Common myeloid progenitor, CD34-positive (primary cell): ENCODE measurements around the gene WDR27.

Experiments used
- CTCF ChIA-PET: fragments of 350-600 bp; sonication (Branson Sonifier 250); formaldehyde crosslinking; loops from one replicate; lab custom pipeline; 2021; ENCODE audit warnings: antibody characterized with exemption; lab: Charles Lee
- POLR2A ChIA-PET: fragments of 350-600 bp; sonication (Branson Sonifier 250); formaldehyde crosslinking; loops from one replicate; lab custom pipeline; 2021; ENCODE audit warnings: antibody characterized with exemption; lab: Charles Lee
- DNase-seq, 3 donors: peaks; one replicate each; pipeline versions ENCODE4 v3.0.0 to v3.0.0-alpha.2; 2013
- H3K27ac ChIP-seq, 2 experiments: 1 replicate in 1 of 2; 2 replicates in 1 of 2; pipeline ENCODE4 v1.7.0; 2013; ENCODE audit warnings: inconsistent platforms in 2 of 2, low read length in 2 of 2, mild to moderate bottlenecking in 2 of 2, low read depth in 1 of 2, moderate library complexity in 1 of 2; ENCODE audit not compliant: severe bottlenecking in 2 of 2, insufficient read depth in 1 of 2, poor library complexity in 1 of 2
- H3K27me3 ChIP-seq, 5 experiments: replicated peaks in 2 of 5; 1 replicate in 3 of 5; 2 replicates in 2 of 5; pipeline versions ENCODE4 v1.6.1 to v1.7.0; 2013; ENCODE audit warnings: low read length in 4 of 5, mild to moderate bottlenecking in 2 of 5, moderate library complexity in 2 of 5, inconsistent platforms in 1 of 5; ENCODE audit not compliant: insufficient read depth in 5 of 5, control insufficient read depth in 4 of 5
- H3K36me3 ChIP-seq, 4 experiments: 1 replicate in 2 of 4; 2 replicates in 2 of 4; pipeline versions ENCODE4 v1.6.1 to v1.7.0; 2013; ENCODE audit warnings: low read length in 3 of 4, control low read depth in 1 of 4, mild to moderate bottlenecking in 1 of 4; ENCODE audit not compliant: control insufficient read depth in 4 of 4, insufficient read depth in 4 of 4
- H3K4me1 ChIP-seq, 4 experiments: 1 replicate in 3 of 4; 2 replicates in 1 of 4; pipeline versions ENCODE4 v1.6.1 to v1.7.1; 2013; ENCODE audit warnings: low read length in 3 of 4, mild to moderate bottlenecking in 3 of 4, control low read depth in 1 of 4, inconsistent platforms in 1 of 4, moderate library complexity in 1 of 4; ENCODE audit not compliant: control insufficient read depth in 4 of 4, insufficient read depth in 4 of 4; ENCODE audit errors: control extremely low read depth in 1 of 4
- H3K4me3 ChIP-seq, 7 experiments: 1 replicate in 4 of 7; 2 replicates in 3 of 7; pipeline versions ENCODE4 v1.5.1 to v1.7.0; 2013; ENCODE audit warnings: mild to moderate bottlenecking in 7 of 7, low read length in 6 of 7, moderate library complexity in 6 of 7, inconsistent platforms in 2 of 7, low read depth in 2 of 7, control low read depth in 1 of 7; ENCODE audit not compliant: insufficient read depth in 4 of 7, control insufficient read depth in 1 of 7; ENCODE audit errors: extremely low read depth in 1 of 7
- H3K9me3 ChIP-seq, 5 experiments: 1 replicate in 4 of 5; 2 replicates in 1 of 5; pipeline versions ENCODE4 v1.6.1 to v1.7.1; 2013; ENCODE audit warnings: low read length in 4 of 5, mild to moderate bottlenecking in 2 of 5, inconsistent platforms in 1 of 5, low read depth in 1 of 5, moderate library complexity in 1 of 5; ENCODE audit not compliant: control insufficient read depth in 4 of 5, insufficient read depth in 2 of 5; ENCODE audit errors: control extremely low read depth in 1 of 5
- WGBS: methylation state at CpG from one replicate; pipeline ENCODE4 v1.1.5; 2013; ENCODE audit not compliant: insufficient coverage; 5-methylcytosine and 5-hydroxymethylcytosine counted together

The WDR27 gene

DNA sequence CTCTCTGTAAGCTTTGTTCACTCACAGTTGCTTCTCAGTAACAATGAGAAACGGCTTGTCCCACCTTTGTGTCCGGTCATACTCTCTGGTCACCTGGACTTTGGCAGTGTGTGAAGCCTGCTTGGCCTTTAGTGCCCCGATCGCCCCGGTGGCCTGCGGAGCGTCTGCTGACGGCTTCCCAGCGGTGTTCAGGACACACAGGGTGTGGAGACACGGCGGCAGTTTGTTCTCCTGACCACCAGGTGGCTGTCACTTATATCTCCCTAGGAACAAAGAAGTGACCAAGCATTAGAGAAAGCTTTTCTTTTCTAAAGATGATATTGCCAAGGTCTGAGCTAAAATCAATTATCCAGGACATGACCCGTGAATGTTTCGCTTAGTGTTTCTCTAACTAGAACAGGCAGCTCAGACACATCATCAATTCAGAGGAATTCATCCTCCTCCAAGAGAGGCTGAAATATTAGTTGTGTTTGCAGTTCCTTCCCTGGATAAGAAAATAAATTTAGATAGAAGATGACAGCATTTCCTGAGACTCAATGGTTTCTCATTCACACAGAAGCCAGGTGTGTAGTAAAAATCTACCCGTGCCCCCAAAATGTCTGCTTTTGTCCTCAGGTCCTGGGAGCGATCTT lies 280.8 kb downstream of the WDR27 start:
- H3K27me3 ChIP-seq, result no peaks in the 10 kb centered on the region
- H3K4me1 ChIP-seq, result no peaks in the 10 kb centered on the region
- H3K36me3 ChIP-seq, result no peaks in the 10 kb centered on the region
- no peak overlapping the region for H3K27ac ChIP-seq
- ChIA-PET CTCF (no interaction called here), POLR2A (no interaction called here)
- peak in 1 of 3 donors; percentile 25 for DNase-seq
- WGBS, result 90% methylated on average over 13 of the region's 15 CpGs
- peaks cover 0 to 17% (median 2%) of the 10 kb centered on the region in 5 experiments for H3K9me3 ChIP-seq
- H3K4me3 ChIP-seq, result no peak overlapping the region

DNA sequence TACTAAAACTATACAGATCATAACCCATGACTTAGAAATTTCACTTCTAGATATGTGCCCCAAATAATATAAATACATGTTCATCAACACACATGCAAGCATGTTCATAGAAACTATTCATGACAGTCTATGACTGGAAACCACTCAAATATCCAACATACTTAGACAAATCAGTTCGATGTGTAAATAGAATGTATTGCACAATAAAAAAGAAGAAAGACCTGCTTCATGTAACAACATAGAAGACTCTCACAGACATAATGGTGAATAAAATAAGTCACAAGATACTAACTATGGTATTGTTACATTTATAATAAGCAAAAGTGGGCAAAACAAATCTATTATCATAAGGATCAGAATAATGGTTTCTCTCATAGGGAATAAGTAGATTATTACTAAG lies 284.7 kb downstream of the WDR27 start:
- Histone ChIP-seq H3K27me3 (no peaks in the 10 kb centered on the region), H3K27ac (no peak overlapping the region), H3K9me3 (peaks cover 2 to 20% (median 5%) of the 10 kb centered on the region in 5 experiments), H3K4me3 (no peak overlapping the region), H3K36me3 (no peaks in the 10 kb centered on the region), H3K4me1 (no peaks in the 10 kb centered on the region)
- CTCF ChIA-PET, result no interaction called here
- POLR2A ChIA-PET, result no interaction called here
- no CpG with 5 or more reads among the region's 1 CpG for WGBS
- no peak for DNase-seq

DNA sequence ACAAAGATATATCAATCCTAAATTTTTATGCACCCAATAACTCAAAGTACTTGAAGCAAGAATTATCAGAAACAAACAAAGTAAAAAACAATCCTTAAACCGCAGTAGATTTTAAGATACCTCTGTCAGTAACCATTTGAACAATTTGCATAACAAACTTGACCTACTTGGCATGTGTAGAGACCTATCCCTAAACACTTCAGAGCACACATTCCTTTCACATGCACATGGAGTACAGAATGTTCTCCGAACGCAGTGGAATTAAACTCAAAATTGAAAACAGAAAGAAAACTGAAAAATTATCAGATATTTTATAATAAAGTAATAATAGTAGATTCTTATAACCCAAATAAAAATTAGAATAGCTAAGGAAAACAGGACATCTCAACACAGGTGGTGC lies 285.6 kb downstream of the WDR27 start:
- no peaks in the 10 kb centered on the region for H3K4me1 ChIP-seq
- no peak overlapping the region for H3K27ac ChIP-seq
- no peak for DNase-seq
- CTCF ChIA-PET, result no interaction called here
- POLR2A ChIA-PET, result no interaction called here
- no peak overlapping the region for H3K4me3 ChIP-seq
- no peaks in the 10 kb centered on the region for H3K27me3 ChIP-seq
- peaks cover 3 to 18% (median 7%) of the 10 kb centered on the region in 5 experiments for H3K9me3 ChIP-seq
- H3K36me3 ChIP-seq, result no peaks in the 10 kb centered on the region
- WGBS, result 100% methylated on average over 1 of the region's 3 CpGs

DNA sequence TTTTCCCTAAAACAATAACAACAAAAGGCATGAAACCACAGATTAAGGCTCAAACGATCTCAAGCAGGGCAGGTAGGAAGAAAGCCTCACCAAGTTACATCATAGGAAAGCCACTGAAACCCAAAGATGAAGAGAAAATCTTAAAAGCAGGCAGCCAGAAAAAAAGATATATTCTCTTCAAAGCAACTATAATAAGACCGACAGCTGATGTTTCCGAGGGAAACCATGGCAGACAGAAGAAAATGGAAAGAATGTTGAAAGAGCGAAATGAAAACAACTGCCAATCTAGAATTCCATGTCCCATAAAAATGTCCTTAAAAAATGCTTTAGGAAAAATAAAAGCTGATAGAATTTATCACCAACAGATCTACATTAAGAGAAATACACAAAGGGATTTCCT lies 286.6 kb downstream of the WDR27 start:
- POLR2A ChIA-PET, result no interaction called here
- no peaks in the 10 kb centered on the region for H3K4me1 ChIP-seq
- no peak overlapping the region for H3K4me3 ChIP-seq
- CTCF ChIA-PET, result no interaction called here
- peak in 1 of 3 donors; percentile 5 for DNase-seq
- H3K9me3 ChIP-seq, result peaks cover 3 to 25% (median 7%) of the 10 kb centered on the region in 5 experiments
- no peak overlapping the region for H3K27ac ChIP-seq
- WGBS, result 100% methylated on average over 1 of the region's 4 CpGs
- H3K27me3 ChIP-seq, result no peaks in the 10 kb centered on the region
- H3K36me3 ChIP-seq, result no peaks in the 10 kb centered on the region

DNA sequence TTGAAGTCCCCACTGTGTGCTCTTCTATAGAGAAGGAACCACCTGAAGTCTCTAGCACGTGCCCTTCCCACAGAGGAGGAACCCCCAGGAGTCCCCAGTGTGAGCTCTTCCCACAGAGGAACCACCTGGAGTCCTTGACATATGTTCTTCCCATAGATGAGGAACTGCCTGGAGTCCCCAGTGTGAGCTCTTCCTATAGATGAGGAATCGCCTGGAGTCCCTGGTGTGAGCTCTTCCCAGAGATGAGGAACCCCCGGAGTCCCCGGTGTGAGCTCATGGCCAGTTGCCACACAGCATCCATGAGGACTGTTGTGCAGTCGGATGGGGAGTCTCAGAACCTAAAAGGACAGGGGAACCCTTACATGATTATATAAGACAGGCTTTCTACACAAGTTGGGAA lies 290.1 kb downstream of the WDR27 start:
- H3K27me3 ChIP-seq, result no peaks in the 10 kb centered on the region
- 84% methylated on average over 4 of the region's 5 CpGs for WGBS
- no peak for DNase-seq
- H3K36me3 ChIP-seq, result no peaks in the 10 kb centered on the region
- peaks cover 0 to 5% (median 3%) of the 10 kb centered on the region in 4 experiments for H3K4me1 ChIP-seq
- no peak overlapping the region for H3K27ac ChIP-seq
- no peak overlapping the region for H3K4me3 ChIP-seq
- CTCF ChIA-PET, result no interaction called here
- peaks cover 7 to 32% (median 9%) of the 10 kb centered on the region in 5 experiments for H3K9me3 ChIP-seq
- POLR2A ChIA-PET, result no interaction called here

DNA sequence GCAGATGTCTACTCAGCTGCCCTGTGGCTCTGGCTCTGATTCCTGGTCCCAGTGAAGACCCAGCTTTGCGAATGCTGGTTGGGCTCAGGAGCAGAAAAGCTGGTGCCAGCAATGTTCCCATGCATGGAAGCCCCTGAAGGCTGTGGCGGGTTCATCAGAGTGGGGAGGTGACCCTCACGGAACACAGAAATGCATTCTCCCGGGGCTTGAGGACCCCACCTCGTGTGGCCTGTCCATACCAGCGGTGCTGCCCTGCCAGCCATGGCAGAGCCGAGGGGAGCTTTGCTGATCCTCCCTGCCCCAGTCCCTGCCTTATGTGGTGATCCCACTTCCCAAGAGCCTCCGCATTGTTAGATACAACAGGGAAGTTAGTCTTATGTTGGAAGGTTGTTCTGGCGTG lies 290.5 kb downstream of the WDR27 start:
- no peak overlapping the region for H3K4me3 ChIP-seq
- no peak overlapping the region for H3K27ac ChIP-seq
- H3K27me3 ChIP-seq, result no peaks in the 10 kb centered on the region
- H3K9me3 ChIP-seq, result peaks cover 7 to 32% (median 9%) of the 10 kb centered on the region in 5 experiments
- H3K4me1 ChIP-seq, result peaks cover 0 to 5% (median 3%) of the 10 kb centered on the region in 4 experiments
- CTCF ChIA-PET, result no interaction called here
- no peak for DNase-seq
- POLR2A ChIA-PET, result no interaction called here
- 99% methylated on average over 8 of the region's 9 CpGs for WGBS
- H3K36me3 ChIP-seq, result no peaks in the 10 kb centered on the region

DNA sequence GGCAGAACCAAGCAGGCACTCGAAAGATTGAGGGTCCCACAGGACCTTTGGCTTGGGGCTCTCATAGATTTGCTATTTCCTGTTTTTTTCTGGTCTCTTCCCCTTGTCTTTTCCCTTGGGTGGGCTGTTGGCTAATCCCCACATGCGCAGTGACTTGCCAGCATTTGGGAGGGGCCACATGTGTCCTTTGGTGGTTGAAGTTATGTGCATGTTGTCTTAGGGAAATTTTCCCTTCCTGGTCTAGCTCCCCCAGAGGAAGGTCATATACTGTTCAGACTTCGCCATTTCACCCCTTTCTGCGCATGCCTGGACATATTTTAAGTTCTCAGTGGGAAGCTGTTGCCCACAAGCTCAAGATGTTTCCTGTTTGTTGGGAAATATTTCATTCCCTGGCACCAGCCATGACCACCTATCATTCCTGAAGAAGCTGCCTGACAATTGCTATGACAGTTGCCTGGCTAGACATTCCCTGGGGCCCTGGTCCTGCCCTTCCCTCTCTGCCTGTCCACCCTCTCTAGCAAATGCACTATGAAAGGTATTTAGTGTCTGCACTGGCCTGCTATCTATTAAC lies 292.0 kb downstream of the WDR27 start:
- Histone ChIP-seq H3K4me1 (peaks cover 0 to 5% (median 3%) of the 10 kb centered on the region in 4 experiments), H3K27ac (no peak overlapping the region), H3K36me3 (no peaks in the 10 kb centered on the region), H3K27me3 (no peaks in the 10 kb centered on the region), H3K9me3 (peaks cover 2 to 29% (median 7%) of the 10 kb centered on the region in 5 experiments), H3K4me3 (no peak overlapping the region)
- DNase-seq, result peak in 1 of 3 donors; percentile 11
- POLR2A ChIA-PET, result no interaction called here
- CTCF ChIA-PET, result no interaction called here
- WGBS, result 42% methylated on average over 3 of the region's 4 CpGs
